Measurements from ENCODE around the gene RGS17. TPM values are rescaled to one million over a fixed set of nuclear protein-coding genes. Genes with fewer than 3 reads are reported as not detected.
"Not testable (repeated sequence)": the region's sequence is repeated elsewhere in the genome, so short reads cannot be mapped to it uniquely, and the experiment has no call there.

Gene RGS17
- total RNA-seq, 1 donor from 2014 or later = 6.7 TPM

DNA sequence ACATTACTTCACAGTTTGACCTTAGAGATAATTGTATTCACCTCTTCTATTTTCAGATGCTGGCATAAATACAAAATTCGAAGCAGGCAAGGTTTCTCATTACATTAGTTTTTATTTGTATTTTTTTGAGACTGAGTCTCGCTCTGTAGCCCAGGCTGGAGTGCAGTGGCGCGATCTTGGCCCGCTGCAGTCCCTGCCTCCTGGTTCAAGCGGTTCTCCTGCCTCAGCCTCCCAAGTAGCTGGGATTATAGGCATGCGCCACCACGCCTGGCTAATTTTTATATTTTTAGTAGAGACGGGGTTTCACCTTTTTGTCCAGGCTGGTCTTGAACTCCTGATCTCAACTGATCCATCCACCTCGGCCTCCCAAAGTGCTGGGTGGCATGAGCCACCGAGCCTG, 145.8 kb downstream of the RGS17 start:
- not testable (repeated sequence) for DNase-seq (ENCODE audit: low spot score)

DNA sequence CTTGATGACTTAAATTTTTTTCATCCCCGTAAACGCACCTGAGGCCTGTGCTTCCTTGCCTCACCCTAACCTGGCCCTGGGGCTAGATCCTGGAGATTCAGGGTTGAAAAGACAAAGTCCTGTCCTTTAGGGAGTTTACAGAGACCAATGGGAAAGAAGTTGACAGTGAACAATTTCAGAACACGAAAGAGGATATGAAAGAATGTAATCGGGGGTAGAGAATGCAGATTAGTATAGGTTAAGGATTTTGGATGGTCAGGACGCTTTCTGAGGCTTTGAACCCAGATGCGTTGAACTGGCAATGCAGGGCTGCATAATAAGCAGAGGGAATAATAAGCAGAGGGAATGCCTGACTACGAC, 146.6 kb downstream of the RGS17 start:
- peak; percentile 8 for DNase-seq (ENCODE audit: low spot score)

DNA sequence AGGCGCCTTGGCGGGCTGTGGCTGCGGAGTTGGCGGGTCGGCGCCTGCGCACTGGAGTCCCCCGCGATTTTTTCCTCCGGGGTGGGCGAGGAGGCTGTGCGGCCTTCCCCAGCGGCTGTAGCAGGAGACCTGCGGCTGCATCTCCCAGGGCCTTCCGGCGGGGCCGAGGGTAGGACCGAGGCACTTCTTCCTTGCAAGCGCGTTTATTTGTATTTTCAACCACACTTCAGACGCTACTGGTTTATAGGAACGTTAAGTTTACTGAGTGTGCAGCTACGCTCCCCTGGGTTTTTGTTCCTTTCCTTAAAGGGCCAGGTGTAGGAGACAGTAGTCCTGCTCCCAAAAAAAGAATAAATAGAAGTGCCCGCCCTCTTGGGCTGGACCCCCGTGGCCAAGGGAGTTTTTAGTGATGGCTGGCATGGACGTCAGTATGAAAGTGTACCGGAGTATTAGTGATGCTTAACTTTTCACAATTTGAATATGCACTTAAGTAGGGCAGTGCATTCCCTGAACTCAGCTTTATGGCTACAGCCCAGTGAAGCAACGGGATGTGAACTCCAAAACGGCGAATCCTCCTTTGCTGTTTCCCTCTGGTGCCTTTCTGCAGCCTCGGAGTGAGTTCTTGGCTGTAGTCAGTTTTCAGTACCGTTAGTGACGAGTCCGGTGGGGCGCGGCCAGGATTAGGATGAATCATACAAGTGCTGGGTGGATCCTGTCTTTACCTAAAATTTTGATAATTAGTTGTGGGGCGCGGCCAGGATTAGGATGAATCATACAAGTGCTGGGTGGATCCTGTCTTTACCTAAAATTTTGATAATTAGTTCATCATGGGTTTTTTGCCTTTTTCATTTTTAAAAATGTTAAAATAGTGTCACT, 147.2 kb downstream of the RGS17 start:
- DNase-seq (ENCODE audit: low spot score) = peak; percentile 84

DNA sequence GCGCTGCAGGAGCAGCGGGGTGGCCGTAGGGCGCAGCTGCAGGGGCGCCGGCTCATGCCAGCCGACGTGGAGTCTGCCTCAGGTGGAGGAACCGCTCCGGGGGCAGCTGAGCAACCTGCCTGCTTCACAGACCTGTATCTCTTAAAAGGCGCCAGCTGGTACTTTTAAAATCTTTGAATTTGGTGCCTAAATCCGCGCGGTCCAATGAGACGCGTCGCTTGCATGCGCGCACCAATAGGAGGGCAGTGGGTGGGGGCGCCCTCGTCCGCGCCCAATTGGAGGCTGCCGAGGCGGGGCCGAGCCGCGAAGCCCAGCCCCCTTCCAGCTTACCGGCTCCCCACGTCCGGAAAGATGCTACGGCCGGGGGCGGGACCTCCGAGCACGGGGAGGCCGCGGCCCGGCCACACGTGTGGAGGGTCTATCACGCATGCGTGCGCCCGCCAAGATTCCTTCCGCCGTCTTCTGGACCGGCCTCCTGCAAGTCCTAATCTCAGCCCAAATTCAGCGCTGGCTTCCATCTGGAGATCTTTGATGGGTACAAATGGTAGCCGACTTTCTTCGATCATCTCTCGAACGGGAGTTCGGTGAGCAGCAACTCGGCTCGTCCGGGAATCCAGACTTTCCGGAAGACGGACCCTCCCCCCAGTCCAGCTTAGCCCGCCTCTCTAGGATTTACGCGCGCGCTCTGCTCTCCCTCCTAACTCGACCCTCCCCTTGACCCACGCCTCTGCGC, 148.0 kb downstream of the RGS17 start, which contains the start of gene FBXO5:
Gene FBXO5 (minus strand): TSS at position 138 of the 733 bp plus-strand sequence. CDS start 82 bp downstream, at position 56.
- DNase-seq (ENCODE audit: low spot score) = peak; percentile 99

- no peak for DNase-seq (ENCODE audit: low spot score)
These were observed 148.8 kb downstream of the RGS17 start for GRCh38 chr6:152981989-152982903.

GRCh38 chr6:152981219-152981618, 149.9 kb downstream of the RGS17 start:
- DNase-seq (ENCODE audit: low spot score) = no peak

GRCh38 chr6:152980656-152981055, 150.4 kb downstream of the RGS17 start:
- no peak for DNase-seq (ENCODE audit: low spot score)

DNA sequence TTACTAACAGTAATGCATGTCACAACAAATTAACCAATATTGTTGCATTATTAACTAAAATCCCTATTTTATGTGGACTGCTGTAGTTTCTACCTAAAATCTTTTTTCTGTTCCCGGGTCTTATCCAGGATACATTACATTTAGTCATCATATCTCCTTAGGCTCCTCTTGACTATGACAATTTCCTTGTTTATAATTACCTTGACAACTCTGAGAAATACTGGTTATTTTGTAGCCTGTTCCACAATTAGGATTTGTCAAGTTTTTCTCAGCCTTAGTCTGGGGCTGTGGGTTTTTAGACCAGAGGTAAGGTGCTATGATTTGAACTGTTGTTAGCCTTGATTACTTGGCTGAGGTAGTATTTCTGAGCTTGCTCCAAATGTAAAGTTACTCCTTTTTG, 152.0 kb downstream of the RGS17 start:
- DNase-seq (ENCODE audit: low spot score) = no peak

GRCh38 chr6:152978058-152978457, 153.0 kb downstream of the RGS17 start:
- no peak for DNase-seq (ENCODE audit: low spot score)

DNA sequence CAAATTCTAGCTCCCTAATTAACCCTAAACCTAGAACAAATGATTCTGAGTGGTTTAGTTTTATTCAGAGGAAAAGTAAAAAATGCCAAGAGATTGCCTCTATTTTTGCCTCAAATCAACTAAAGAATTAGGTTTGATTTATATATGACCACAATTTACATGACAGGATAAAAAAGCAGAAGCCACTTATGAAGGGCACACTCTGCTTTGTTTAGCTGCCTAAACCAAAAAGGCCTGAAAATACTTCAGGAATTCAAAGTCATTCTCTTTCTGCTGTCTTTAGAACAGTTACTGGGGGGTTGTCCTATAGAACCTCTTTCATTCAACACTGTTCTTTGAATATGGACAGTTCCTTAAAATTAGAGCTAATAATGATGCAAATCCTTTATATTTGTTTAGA, 153.5 kb downstream of the RGS17 start:
- no peak for DNase-seq (ENCODE audit: low spot score)

DNA sequence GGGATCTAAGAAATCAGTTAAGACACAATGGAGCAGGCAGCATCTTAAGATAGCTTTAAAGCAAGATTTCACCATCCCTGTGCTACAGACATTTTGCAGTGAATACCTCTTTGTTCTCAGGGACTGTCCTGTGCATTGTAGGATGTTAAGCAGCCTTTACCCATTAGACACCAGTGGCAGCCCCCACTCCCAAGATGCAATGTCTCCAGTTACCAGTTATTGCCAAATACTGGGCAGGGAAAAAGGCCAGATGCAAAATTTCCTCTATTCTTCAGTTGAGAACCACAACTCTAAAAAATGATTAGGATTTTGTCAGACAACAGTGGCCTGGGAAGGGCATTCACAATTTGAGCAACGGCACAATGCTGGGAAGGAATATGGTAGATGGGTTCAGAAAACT, 154.3 kb downstream of the RGS17 start:
- DNase-seq (ENCODE audit: low spot score) = no peak

- no peak for DNase-seq (ENCODE audit: low spot score)
These were observed 155.7 kb downstream of the RGS17 start for GRCh38 chr6:152975204-152975915.

- no peak for DNase-seq (ENCODE audit: low spot score)
These were observed 157.2 kb downstream of the RGS17 start for GRCh38 chr6:152973916-152974315.

- no peak for DNase-seq (ENCODE audit: low spot score)
These were observed 161.2 kb downstream of the RGS17 start for GRCh38 chr6:152969688-152970418.

DNA sequence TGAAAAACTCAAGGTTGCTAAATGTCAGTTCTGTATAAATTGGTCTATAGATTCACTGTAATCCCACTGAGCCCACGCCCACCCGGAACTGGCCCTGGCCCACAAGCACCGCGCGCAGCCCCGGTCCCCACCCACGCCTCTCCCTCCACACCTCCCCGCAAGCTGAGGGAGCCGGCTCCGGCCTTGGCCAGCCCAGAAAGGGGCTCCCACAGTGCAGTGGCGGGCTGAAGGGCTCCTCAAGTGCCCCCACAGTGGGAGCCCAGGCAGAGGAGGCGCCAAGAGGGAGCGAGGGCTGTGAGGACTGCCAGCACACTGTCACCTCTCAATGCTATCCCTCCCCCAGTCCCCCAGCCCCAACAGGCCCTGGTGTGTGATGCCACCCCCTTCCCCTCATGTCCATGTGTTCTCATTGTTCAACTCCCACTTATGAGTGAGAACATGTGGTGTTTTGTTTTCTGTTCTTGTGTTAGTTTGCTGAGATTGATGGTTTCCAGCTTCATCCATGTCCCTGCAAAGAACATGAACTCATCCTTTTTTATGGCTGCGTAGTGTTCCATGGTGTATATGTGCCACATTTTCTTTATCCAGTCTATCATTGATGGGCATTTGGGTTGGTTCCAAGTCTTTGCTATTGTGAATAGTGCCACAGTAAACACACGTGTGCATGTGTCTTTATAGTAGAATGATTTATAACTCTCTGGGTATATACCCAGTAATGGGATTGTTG, 164.8 kb downstream of the RGS17 start:
- DNase-seq (ENCODE audit: low spot score) = not testable (repeated sequence)

GRCh38 chr6:152959333-152959732, 171.7 kb downstream of the RGS17 start:
- DNase-seq (ENCODE audit: low spot score) = no peak

DNA sequence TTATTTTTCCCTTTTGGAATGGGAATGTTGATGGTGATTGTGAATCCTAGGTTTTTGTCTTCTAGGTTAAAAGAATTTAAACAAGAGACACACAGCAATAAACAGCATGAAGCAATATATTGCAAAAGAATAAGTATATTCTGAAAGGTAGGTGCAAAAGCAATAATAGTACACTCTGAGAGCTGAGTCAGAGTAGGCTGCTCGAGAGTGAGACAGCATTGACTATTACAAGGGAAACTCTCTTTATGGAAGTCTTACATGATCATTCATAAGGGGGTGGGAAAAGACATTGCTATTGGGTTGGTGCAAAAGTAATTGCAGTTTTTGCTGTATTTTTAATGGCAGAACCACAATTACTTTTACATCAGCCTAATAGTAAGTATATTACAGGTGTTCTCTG, 173.3 kb downstream of the RGS17 start:
- no peak for DNase-seq (ENCODE audit: low spot score)
